HEK293 (cell line): ENCODE measurements around the gene PRELID1.

Source experiments
- BCL11A ChIP-seq: fragments of 450-650 bp; formaldehyde crosslinking; IDR thresholded peaks from 2 replicates; pipeline ENCODE4 v1.5.1; 2016; ENCODE audit warnings: low read depth, missing biosample characterization, missing genetic modification characterization
- GLIS1 ChIP-seq: fragments of 450-650 bp; formaldehyde crosslinking; IDR thresholded peaks from 2 replicates; pipeline ENCODE4 v1.5.1; 2016; ENCODE audit warnings: missing biosample characterization, missing genetic modification characterization
- IKZF3 ChIP-seq: fragments of 450-650 bp; IDR thresholded peaks from 2 replicates; pipeline ENCODE4 v1.5.0; 2018; ENCODE audit warnings: missing biosample characterization, mild to moderate bottlenecking, missing genetic modification characterization, moderate library complexity
- KLF8 ChIP-seq: fragments of 450-650 bp; formaldehyde crosslinking; IDR thresholded peaks from 2 replicates; pipeline ENCODE4 v1.5.1; 2016; ENCODE audit warnings: missing biosample characterization, missing genetic modification characterization
- SP3 ChIP-seq: fragments of 450-650 bp; formaldehyde crosslinking; IDR thresholded peaks from 2 replicates; pipeline ENCODE4 v1.5.1; 2016; ENCODE audit warnings: missing biosample characterization, missing genetic modification characterization
- SP7 ChIP-seq: fragments of 450-650 bp; formaldehyde crosslinking; IDR thresholded peaks from 2 replicates; pipeline ENCODE4 v1.5.1; 2016; ENCODE audit warnings: missing biosample characterization, missing genetic modification characterization
- ZBTB1 ChIP-seq: fragments of 450-650 bp; formaldehyde crosslinking; IDR thresholded peaks from 2 replicates; pipeline ENCODE4 v1.5.1; 2016; ENCODE audit warnings: missing biosample characterization, missing genetic modification characterization
- ZBTB20 ChIP-seq: fragments of 450-650 bp; formaldehyde crosslinking; IDR thresholded peaks from 2 replicates; pipeline ENCODE4 v1.5.1; 2016; ENCODE audit warnings: missing biosample characterization, missing genetic modification characterization
- ZNF2 ChIP-seq: fragments of 450-650 bp; formaldehyde crosslinking; IDR thresholded peaks from 2 replicates; pipeline ENCODE4 v1.5.1; 2016; ENCODE audit warnings: missing biosample characterization, missing genetic modification characterization
- ZNF324 ChIP-seq: fragments of 450-650 bp; formaldehyde crosslinking; IDR thresholded peaks from 2 replicates; pipeline ENCODE4 v1.5.1; 2016; ENCODE audit warnings: missing biosample characterization, missing genetic modification characterization
- ZNF600 ChIP-seq: fragments of 450-650 bp; formaldehyde crosslinking; IDR thresholded peaks from 2 replicates; pipeline ENCODE4 v1.5.1; 2016; ENCODE audit warnings: missing biosample characterization, missing genetic modification characterization
- ZNF629 ChIP-seq: fragments of 450-650 bp; formaldehyde crosslinking; IDR thresholded peaks from 2 replicates; pipeline ENCODE4 v1.5.1; 2017; ENCODE audit warnings: missing biosample characterization, missing genetic modification characterization
- ZNF660 ChIP-seq: fragments of 450-650 bp; IDR thresholded peaks from 2 replicates; pipeline ENCODE4 v1.5.1; 2018; ENCODE audit warnings: missing biosample characterization, mild to moderate bottlenecking, missing genetic modification characterization
- ZNF664 ChIP-seq: fragments of 450-650 bp; formaldehyde crosslinking; IDR thresholded peaks from 2 replicates; pipeline ENCODE4 v1.5.1; 2016; ENCODE audit warnings: missing biosample characterization, missing genetic modification characterization
- ZNF76 ChIP-seq: fragments of 450-650 bp; formaldehyde crosslinking; IDR thresholded peaks from 2 replicates; pipeline ENCODE4; 2016; ENCODE audit warnings: low read depth, missing biosample characterization, missing genetic modification characterization, borderline replicate concordance
- ZNF776 ChIP-seq: fragments of 450-650 bp; formaldehyde crosslinking; IDR thresholded peaks from 2 replicates; pipeline ENCODE4 v1.5.0; 2017; ENCODE audit warnings: missing biosample characterization, missing genetic modification characterization, borderline replicate concordance
- ZNF791 ChIP-seq: fragments of 450-650 bp; formaldehyde crosslinking; IDR thresholded peaks from 2 replicates; pipeline ENCODE4 v1.5.1; 2016; ENCODE audit warnings: missing biosample characterization, missing genetic modification characterization
- TF ChIP-seq, protein P1 (sequence below): fragments of 450-650 bp; formaldehyde crosslinking; conservative IDR thresholded peaks from 2 replicates; pipeline ENCODE4 v1.5.1; 2016; ENCODE audit warnings: low read depth, missing biosample characterization, missing genetic modification characterization
- TF ChIP-seq, protein P2 (sequence below): fragments of 450-650 bp; formaldehyde crosslinking; IDR thresholded peaks from 2 replicates; pipeline ENCODE4 v1.5.1; 2016; ENCODE audit warnings: missing biosample characterization, missing genetic modification characterization, borderline replicate concordance
- TF ChIP-seq, protein P3 (sequence below): fragments of 450-650 bp; formaldehyde crosslinking; IDR thresholded peaks from 2 replicates; pipeline ENCODE4 v1.5.1; 2016; ENCODE audit warnings: missing biosample characterization, missing genetic modification characterization
- TF ChIP-seq, protein P4 (sequence below): sonication (generic); formaldehyde crosslinking; IDR thresholded peaks from 2 replicates; pipeline ENCODE4 v1.8.1; 2022; ENCODE audit warnings: mild to moderate bottlenecking, moderate library complexity, missing genetic modification reagents

The PRELID1 gene

DNA sequence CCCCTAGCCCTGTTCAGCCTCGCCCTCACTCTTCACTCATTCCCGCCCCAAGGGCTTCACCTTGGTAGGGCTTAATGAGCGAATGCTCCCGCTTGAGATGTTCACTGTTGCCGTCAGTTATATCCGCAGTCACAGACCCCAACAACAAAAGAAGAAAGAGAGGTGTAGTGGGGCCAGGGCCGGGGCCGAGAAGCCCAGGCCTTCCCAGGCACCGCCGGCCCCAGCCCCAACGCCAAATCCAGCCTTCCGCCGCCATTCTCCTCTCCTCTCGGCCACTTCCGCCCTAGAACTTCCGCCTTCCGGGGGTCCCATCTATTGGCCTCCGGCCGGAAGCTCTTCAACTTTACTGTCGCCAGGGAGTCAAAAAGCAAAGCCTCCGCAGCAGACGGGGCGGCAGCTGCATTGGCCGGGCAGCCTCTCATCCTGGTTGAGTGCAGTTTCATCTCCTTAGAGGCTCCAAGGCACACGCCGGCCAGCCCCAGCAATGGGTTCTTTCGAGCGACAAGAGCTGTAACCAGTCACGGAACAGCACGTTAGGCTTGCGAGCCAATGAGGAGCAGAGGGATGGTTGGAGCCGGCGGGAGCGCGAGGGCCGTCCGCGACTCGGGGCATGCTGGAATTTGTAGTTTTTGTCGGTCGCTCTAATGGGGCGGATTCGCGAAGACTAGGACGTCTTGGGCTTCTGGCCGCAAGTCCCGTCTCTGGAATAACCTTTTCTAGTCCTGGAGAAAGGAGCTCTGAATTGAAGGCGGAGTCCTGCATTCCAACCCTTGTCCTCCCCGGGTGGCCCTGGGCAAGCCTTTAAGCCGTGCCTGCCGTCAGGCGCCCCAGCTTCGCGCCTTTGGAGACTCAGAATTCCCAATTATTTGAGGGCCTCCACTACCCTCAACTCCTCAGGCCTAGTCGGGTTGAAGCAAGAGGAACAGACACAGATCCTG, 48.1 kb downstream of the PRELID1 start, which contains the start of gene LMAN2 (continued):
- TF ChIP-seq, protein P1, sequence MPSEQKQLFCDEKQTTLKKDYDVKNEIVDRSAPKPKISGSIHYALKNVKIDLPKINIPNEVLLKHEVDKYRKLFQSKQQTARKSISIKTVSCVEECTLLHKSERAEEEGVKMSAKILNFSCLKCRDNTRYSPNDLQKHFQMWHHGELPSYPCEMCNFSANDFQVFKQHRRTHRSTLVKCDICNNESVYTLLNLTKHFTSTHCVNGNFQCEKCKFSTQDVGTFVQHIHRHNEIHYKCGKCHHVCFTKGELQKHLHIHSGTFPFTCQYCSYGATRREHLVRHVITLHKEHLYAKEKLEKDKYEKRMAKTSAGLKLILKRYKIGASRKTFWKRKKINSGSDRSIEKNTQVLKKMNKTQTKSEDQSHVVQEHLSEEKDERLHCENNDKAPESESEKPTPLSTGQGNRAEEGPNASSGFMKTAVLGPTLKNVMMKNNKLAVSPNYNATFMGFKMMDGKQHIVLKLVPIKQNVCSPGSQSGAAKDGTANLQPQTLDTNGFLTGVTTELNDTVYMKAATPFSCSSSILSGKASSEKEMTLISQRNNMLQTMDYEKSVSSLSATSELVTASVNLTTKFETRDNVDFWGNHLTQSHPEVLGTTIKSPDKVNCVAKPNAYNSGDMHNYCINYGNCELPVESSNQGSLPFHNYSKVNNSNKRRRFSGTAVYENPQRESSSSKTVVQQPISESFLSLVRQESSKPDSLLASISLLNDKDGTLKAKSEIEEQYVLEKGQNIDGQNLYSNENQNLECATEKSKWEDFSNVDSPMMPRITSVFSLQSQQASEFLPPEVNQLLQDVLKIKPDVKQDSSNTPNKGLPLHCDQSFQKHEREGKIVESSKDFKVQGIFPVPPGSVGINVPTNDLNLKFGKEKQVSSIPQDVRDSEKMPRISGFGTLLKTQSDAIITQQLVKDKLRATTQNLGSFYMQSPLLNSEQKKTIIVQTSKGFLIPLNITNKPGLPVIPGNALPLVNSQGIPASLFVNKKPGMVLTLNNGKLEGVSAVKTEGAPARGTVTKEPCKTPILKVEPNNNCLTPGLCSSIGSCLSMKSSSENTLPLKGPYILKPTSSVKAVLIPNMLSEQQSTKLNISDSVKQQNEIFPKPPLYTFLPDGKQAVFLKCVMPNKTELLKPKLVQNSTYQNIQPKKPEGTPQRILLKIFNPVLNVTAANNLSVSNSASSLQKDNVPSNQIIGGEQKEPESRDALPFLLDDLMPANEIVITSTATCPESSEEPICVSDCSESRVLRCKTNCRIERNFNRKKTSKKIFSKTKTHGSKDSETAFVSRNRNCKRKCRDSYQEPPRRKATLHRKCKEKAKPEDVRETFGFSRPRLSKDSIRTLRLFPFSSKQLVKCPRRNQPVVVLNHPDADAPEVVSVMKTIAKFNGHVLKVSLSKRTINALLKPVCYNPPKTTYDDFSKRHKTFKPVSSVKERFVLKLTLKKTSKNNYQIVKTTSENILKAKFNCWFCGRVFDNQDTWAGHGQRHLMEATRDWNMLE (tag by site-specific recombination), result peak; percentile 71; the same call in 1 of the 2 replicates
- peak; percentile 84; the same call in 1 of the 2 replicates for TF ChIP-seq ZBTB1 (tag by site-specific recombination)
- TF ChIP-seq IKZF3 (tag by site-specific recombination), result no peak
- TF ChIP-seq KLF8, result peak; percentile 94
- peak; percentile 70; the same call in 1 of the 2 replicates for TF ChIP-seq ZNF324 (tag by site-specific recombination)
- peak; percentile 96 for TF ChIP-seq ZNF660
- TF ChIP-seq ZNF2 (tag by site-specific recombination), result peak; percentile 98
- TF ChIP-seq ZNF664 (tag by site-specific recombination), result 0 out of 2 replicates have a peak, but pooled peaks have one; percentile 36
- peak; percentile 88 for TF ChIP-seq SP7 (tag by site-specific recombination)
- peak; percentile 87 for TF ChIP-seq ZNF629 (tag by site-specific recombination)
- TF ChIP-seq ZNF600 (tag by site-specific recombination), result peak; percentile 38; the same call in 1 of the 2 replicates
- peak; percentile 82; the same call in 1 of the 2 replicates for TF ChIP-seq ZBTB20 (tag by site-specific recombination)
- peak; percentile 95 for TF ChIP-seq ZNF76
- peak; percentile 50; the same call in 1 of the 2 replicates for TF ChIP-seq BCL11A (tag by site-specific recombination)
- TF ChIP-seq, protein P2, sequence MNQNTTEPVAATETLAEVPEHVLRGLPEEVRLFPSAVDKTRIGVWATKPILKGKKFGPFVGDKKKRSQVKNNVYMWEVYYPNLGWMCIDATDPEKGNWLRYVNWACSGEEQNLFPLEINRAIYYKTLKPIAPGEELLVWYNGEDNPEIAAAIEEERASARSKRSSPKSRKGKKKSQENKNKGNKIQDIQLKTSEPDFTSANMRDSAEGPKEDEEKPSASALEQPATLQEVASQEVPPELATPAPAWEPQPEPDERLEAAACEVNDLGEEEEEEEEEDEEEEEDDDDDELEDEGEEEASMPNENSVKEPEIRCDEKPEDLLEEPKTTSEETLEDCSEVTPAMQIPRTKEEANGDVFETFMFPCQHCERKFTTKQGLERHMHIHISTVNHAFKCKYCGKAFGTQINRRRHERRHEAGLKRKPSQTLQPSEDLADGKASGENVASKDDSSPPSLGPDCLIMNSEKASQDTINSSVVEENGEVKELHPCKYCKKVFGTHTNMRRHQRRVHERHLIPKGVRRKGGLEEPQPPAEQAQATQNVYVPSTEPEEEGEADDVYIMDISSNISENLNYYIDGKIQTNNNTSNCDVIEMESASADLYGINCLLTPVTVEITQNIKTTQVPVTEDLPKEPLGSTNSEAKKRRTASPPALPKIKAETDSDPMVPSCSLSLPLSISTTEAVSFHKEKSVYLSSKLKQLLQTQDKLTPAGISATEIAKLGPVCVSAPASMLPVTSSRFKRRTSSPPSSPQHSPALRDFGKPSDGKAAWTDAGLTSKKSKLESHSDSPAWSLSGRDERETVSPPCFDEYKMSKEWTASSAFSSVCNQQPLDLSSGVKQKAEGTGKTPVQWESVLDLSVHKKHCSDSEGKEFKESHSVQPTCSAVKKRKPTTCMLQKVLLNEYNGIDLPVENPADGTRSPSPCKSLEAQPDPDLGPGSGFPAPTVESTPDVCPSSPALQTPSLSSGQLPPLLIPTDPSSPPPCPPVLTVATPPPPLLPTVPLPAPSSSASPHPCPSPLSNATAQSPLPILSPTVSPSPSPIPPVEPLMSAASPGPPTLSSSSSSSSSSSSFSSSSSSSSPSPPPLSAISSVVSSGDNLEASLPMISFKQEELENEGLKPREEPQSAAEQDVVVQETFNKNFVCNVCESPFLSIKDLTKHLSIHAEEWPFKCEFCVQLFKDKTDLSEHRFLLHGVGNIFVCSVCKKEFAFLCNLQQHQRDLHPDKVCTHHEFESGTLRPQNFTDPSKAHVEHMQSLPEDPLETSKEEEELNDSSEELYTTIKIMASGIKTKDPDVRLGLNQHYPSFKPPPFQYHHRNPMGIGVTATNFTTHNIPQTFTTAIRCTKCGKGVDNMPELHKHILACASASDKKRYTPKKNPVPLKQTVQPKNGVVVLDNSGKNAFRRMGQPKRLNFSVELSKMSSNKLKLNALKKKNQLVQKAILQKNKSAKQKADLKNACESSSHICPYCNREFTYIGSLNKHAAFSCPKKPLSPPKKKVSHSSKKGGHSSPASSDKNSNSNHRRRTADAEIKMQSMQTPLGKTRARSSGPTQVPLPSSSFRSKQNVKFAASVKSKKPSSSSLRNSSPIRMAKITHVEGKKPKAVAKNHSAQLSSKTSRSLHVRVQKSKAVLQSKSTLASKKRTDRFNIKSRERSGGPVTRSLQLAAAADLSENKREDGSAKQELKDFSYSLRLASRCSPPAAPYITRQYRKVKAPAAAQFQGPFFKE (tag by site-specific recombination), result no peak
- TF ChIP-seq, protein P3, sequence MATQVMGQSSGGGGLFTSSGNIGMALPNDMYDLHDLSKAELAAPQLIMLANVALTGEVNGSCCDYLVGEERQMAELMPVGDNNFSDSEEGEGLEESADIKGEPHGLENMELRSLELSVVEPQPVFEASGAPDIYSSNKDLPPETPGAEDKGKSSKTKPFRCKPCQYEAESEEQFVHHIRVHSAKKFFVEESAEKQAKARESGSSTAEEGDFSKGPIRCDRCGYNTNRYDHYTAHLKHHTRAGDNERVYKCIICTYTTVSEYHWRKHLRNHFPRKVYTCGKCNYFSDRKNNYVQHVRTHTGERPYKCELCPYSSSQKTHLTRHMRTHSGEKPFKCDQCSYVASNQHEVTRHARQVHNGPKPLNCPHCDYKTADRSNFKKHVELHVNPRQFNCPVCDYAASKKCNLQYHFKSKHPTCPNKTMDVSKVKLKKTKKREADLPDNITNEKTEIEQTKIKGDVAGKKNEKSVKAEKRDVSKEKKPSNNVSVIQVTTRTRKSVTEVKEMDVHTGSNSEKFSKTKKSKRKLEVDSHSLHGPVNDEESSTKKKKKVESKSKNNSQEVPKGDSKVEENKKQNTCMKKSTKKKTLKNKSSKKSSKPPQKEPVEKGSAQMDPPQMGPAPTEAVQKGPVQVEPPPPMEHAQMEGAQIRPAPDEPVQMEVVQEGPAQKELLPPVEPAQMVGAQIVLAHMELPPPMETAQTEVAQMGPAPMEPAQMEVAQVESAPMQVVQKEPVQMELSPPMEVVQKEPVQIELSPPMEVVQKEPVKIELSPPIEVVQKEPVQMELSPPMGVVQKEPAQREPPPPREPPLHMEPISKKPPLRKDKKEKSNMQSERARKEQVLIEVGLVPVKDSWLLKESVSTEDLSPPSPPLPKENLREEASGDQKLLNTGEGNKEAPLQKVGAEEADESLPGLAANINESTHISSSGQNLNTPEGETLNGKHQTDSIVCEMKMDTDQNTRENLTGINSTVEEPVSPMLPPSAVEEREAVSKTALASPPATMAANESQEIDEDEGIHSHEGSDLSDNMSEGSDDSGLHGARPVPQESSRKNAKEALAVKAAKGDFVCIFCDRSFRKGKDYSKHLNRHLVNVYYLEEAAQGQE (tag by site-specific recombination), result peak; percentile 52; the same call in 1 of the 2 replicates
- TF ChIP-seq, protein P4, sequence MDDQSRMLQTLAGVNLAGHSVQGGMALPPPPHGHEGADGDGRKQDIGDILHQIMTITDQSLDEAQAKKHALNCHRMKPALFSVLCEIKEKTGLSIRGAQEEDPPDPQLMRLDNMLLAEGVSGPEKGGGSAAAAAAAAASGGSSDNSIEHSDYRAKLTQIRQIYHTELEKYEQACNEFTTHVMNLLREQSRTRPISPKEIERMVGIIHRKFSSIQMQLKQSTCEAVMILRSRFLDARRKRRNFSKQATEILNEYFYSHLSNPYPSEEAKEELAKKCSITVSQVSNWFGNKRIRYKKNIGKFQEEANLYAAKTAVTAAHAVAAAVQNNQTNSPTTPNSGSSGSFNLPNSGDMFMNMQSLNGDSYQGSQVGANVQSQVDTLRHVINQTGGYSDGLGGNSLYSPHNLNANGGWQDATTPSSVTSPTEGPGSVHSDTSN (CRISPR knock-in tag), result peak; percentile 81
- TF ChIP-seq SP3 (tag by site-specific recombination), result peak; percentile 92
- 0 out of 2 replicates have a peak, but pooled peaks have one; percentile 20 for TF ChIP-seq GLIS1 (tag by site-specific recombination)
- TF ChIP-seq ZNF776, result no peak
- TF ChIP-seq ZNF791, result no peak
